Stimulated activated CD8-positive, alpha-beta memory T cell treated with anti-CD3 and anti-CD28 coated beads, Interleukin-12 subunit alpha, Interleukin-12 subunit beta, amount 100 ng/mL, for 4 hours (primary cell): ENCODE results near the gene EN1.

Experiments used
- DNase-seq: peaks from one replicate; pipeline ENCODE4 v3.0.0-alpha.2; 2020; ENCODE audit warnings: low read depth

EN1 gene

GRCh38 chr2:118846953-118847761 lies at the start of gene EN1:
Gene EN1 (minus strand): TSS chr2:118847648. CDS start chr2:118847167, 481 bp downstream.
- DNase-seq, result no peak

GRCh38 chr2:118893100-118893499 lies 45.7 kb upstream of the EN1 start:
- DNase-seq, result no peak

- no peak for DNase-seq
Measured at GRCh38 chr2:118889995-118890394, 42.5 kb upstream of the EN1 start.

GRCh38 chr2:118883792-118884191 lies 36.3 kb upstream of the EN1 start:
- DNase-seq, result no peak

- DNase-seq, result peak; percentile 25
Measured at GRCh38 chr2:118882693-118883336, 35.4 kb upstream of the EN1 start.

GRCh38 chr2:118881490-118882129 lies 34.2 kb upstream of the EN1 start:
- peak; percentile 26 for DNase-seq

GRCh38 chr2:118880501-118880900 lies 33.1 kb upstream of the EN1 start:
- DNase-seq, result no peak

GRCh38 chr2:118878531-118879149 lies 31.2 kb upstream of the EN1 start:
- DNase-seq, result no peak

- DNase-seq, result no peak
Measured at GRCh38 chr2:118875318-118875717, 27.9 kb upstream of the EN1 start.

- DNase-seq, result no peak
Measured at GRCh38 chr2:118874324-118874723, 26.9 kb upstream of the EN1 start.

- DNase-seq, result no peak
Measured at GRCh38 chr2:118865106-118865505, 17.7 kb upstream of the EN1 start.

- DNase-seq, result no peak
Measured at GRCh38 chr2:118864207-118864606, 16.8 kb upstream of the EN1 start.

- no peak for DNase-seq
Measured at GRCh38 chr2:118861731-118862130, 14.3 kb upstream of the EN1 start.

GRCh38 chr2:118861242-118861641 lies 13.8 kb upstream of the EN1 start:
- DNase-seq, result no peak

GRCh38 chr2:118860506-118860905 lies 13.1 kb upstream of the EN1 start:
- no peak for DNase-seq

- no peak for DNase-seq
Measured at GRCh38 chr2:118859157-118859770, 11.8 kb upstream of the EN1 start.

- DNase-seq, result no peak
Measured at GRCh38 chr2:118858485-118859156, 11.2 kb upstream of the EN1 start.

- DNase-seq, result no peak
Measured at GRCh38 chr2:118857677-118858484, 10.4 kb upstream of the EN1 start.

- DNase-seq, result no peak
Measured at GRCh38 chr2:118856978-118857676, 9.7 kb upstream of the EN1 start.

- DNase-seq, result no peak
Measured at GRCh38 chr2:118856330-118856977, 9.0 kb upstream of the EN1 start.
